ENCODE measurements around the gene GDPD4.

GDPD4 gene

DNA sequence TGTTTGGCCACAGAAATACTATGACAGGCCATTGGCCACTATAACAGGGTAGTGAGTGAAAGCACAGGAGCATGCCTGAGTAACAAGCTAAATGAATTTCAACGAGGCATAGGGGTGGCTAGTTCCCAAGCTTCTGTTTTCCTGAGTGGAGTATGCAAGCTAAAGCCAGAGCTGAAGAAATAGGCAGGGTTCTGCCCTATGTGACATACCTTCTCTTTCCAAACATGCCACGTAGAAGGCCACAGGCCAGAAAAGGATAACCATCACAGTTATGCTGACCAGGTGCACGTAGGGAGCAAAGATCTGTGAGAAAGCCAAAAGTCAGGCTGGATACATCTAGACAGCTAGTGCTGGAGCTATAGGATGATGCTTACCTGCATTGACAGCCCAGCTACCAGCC is 30.6 kb downstream of the GDPD4 start:
- no peak overlapping the region for H3K4me3 ChIP-seq (ENCODE audit: low read depth, low read length)
- DNase-seq (ENCODE audit: low read depth): no peak
- in situ Hi-C loops (cut with HindIII; ENCODE audit: low sequenced_read_pairs): no loop called here
- TF ChIP-seq, protein P1, sequence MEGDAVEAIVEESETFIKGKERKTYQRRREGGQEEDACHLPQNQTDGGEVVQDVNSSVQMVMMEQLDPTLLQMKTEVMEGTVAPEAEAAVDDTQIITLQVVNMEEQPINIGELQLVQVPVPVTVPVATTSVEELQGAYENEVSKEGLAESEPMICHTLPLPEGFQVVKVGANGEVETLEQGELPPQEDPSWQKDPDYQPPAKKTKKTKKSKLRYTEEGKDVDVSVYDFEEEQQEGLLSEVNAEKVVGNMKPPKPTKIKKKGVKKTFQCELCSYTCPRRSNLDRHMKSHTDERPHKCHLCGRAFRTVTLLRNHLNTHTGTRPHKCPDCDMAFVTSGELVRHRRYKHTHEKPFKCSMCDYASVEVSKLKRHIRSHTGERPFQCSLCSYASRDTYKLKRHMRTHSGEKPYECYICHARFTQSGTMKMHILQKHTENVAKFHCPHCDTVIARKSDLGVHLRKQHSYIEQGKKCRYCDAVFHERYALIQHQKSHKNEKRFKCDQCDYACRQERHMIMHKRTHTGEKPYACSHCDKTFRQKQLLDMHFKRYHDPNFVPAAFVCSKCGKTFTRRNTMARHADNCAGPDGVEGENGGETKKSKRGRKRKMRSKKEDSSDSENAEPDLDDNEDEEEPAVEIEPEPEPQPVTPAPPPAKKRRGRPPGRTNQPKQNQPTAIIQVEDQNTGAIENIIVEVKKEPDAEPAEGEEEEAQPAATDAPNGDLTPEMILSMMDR (IDR thresholded peaks at IDR 0.05; ENCODE audit: low read depth, low read length, missing control alignments): no peak

DNA sequence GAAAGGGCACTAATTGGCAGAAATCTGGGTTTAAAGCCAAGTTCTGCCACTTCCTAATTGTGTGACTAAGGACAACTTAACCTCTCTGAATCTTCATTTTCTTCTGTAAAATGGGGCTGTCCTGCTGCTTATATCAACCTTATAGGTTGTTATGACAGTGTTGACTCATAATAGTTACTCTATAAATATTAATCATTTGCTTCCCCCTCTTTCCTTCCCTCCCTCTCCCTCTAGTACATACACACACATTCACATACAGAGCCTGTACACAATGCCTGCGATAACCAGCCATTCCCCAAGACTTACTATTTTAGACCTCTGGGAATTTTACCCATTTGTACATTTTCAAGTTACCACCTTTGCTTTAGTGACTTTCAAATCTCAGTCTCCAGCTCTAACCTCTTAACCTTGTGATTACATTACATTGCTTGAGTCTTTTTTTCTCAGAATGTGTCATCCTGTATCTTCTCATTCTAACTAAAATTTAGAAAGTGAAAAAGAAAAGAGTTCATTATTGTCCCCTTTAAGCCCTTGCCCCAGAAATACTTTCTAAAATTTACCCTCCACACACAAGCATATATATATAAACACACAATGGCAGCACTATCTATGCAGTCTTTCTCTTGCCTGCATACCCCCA is 31.9 kb downstream of the GDPD4 start:
- no peak for DNase-seq (ENCODE audit: low read depth)
- H3K4me3 ChIP-seq (ENCODE audit: low read depth, low read length): no peak overlapping the region
- in situ Hi-C loops (cut with HindIII; ENCODE audit: low sequenced_read_pairs): no loop called here
- TF ChIP-seq, protein P1 (IDR thresholded peaks at IDR 0.05; ENCODE audit: low read depth, low read length, missing control alignments): no peak

DNA sequence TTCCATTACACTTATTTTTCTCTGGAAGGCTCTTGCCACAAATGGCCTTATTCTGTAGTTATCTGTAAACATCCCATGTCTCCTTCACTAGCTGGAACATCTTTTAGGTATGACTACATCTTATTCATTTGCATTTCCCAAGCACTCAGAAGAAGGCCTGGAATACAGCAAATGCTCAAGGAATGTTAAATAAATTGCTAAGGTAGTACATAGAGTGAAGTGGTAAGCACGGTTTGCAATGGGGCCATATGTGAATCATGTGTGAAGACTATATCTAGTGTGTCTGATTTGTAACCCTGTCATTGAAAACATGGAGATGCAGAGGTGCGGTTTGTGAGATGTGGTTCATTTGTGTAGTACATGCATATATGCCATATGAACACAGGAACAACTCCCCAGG is 33.5 kb downstream of the GDPD4 start:
- in situ Hi-C loops (cut with HindIII; ENCODE audit: low sequenced_read_pairs): no loop called here
- TF ChIP-seq, protein P1 (IDR thresholded peaks at IDR 0.05; ENCODE audit: low read depth, low read length, missing control alignments): no peak
- H3K4me3 ChIP-seq (ENCODE audit: low read depth, low read length): no peak overlapping the region
- no peak for DNase-seq (ENCODE audit: low read depth)

DNA sequence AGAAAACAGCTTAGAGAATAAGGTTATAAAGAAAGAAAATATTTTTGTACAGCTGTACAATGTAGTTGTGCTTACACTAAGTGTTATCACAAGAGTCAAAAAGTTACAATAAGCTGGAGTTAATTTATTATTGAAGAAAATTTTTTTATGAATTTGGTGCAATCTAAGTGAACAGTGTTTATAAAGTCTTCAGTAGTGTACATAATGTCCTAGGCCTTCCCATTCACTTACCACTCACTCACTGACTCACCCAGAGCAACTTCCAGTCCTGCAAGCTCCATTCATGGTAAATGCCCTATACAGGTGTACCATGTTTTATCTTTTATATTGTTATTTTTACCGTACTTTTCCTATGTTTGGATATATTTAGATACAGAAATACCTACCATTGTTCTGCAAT is 34.7 kb downstream of the GDPD4 start:
- H3K4me3 ChIP-seq (ENCODE audit: low read depth, low read length): no peak overlapping the region
- in situ Hi-C loops (cut with HindIII; ENCODE audit: low sequenced_read_pairs): no loop called here
- TF ChIP-seq, protein P1 (IDR thresholded peaks at IDR 0.05; ENCODE audit: low read depth, low read length, missing control alignments): no peak
- DNase-seq (ENCODE audit: low read depth): no peak

DNA sequence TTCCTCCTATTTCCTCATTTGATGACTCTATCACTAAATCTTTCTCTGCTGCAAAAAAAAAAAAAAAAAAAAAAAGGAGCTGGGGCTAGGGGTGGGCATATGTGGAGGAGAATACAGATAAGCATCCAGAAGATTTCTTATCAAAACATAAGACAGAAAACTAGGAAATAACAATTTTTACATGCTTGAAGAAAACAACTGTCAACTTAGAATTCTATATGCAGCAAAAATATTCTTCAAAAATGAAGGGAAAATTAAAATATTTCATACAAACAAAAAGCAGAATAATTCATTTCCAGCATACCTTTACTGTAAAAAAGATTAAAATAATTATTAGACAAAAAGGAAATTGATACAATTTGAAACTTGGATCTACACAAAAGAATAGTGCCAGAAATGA is 38.7 kb downstream of the GDPD4 start:
- no peak for DNase-seq (ENCODE audit: low read depth)
- H3K4me3 ChIP-seq (ENCODE audit: low read depth, low read length): no peak overlapping the region
- TF ChIP-seq, protein P1 (IDR thresholded peaks at IDR 0.05; ENCODE audit: low read depth, low read length, missing control alignments): no peak
- in situ Hi-C loops (cut with HindIII; ENCODE audit: low sequenced_read_pairs): no loop called here

DNA sequence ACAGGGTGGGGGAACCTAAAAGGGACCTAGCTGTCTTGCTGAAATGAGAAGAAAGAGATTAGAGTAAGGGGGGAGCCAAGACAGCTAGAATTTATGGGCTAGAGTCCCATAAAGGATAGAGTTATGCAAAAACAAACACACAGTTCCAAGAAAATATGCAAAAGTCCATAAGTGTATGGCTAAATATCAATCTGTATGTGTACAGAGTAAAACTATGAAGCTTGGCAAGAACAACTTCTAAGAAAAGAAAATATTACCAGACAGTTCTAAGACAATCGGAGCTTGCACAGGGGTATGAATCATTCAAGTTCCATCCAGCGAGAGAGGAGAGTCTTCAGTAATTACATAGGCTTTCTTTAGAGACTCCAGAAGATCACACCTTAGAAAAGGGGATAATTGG is 41.8 kb downstream of the GDPD4 start:
- in situ Hi-C loops (cut with HindIII; ENCODE audit: low sequenced_read_pairs): no loop called here
- H3K4me3 ChIP-seq (ENCODE audit: low read depth, low read length): no peak overlapping the region
- TF ChIP-seq, protein P1 (IDR thresholded peaks at IDR 0.05; ENCODE audit: low read depth, low read length, missing control alignments): no peak
- DNase-seq (ENCODE audit: low read depth): no peak
